Retinal pigment epithelial cell (primary cell): ENCODE measurements around the gene DIO2.

Source experiments
- DNase-seq: peaks from one replicate; pipeline ENCODE4 v3.0.0-alpha.2; 2010; ENCODE audit warnings: low read depth
- H3K4me3 ChIP-seq: 2 replicates; pipeline ENCODE4 v1.5.1; 2011; ENCODE audit warnings: mild to moderate bottlenecking, low read length, control low read depth, moderate library complexity
- TF ChIP-seq, protein P1 (sequence below): conservative IDR thresholded peaks from 2 replicates; pipeline ENCODE4 v1.5.1; 2011; ENCODE audit warnings: low read depth, low read length, control low read depth, inconsistent platforms

Gene DIO2

DNA sequence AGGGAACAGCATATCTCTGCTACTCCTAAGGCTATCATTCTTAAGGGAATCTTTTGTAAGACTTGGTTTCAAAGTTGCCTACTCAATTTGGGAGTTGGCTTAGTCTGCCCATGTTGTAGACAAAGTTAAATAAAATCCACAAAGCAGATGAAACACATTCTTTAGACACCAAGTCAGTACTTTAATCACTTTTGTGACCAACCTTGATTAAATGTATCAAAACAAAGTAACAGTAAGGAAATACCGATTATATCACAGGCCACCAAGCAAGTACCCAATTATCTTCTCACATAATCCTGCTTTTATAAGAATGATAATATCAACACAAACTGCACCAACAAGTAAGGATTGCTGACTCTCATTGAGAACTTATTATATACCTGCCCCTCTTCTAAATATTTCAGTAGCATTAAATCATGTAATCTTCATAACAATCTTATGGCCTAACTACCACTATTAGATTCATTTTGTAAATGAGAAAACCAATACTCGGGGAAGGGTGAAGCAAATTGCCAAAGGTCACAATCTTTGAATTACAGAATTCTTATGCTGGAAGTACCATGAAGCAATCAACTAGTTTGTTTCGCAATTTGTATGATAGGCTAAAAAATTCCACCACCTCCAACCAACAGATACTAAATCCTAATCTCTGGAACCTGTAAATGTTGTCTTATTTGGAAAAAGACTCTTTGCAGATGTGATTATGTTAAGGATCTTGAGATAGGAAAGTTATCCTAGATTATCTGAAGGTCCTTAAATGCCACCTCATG, 12.6 kb upstream of the DIO2 start:
- TF ChIP-seq, protein P1, sequence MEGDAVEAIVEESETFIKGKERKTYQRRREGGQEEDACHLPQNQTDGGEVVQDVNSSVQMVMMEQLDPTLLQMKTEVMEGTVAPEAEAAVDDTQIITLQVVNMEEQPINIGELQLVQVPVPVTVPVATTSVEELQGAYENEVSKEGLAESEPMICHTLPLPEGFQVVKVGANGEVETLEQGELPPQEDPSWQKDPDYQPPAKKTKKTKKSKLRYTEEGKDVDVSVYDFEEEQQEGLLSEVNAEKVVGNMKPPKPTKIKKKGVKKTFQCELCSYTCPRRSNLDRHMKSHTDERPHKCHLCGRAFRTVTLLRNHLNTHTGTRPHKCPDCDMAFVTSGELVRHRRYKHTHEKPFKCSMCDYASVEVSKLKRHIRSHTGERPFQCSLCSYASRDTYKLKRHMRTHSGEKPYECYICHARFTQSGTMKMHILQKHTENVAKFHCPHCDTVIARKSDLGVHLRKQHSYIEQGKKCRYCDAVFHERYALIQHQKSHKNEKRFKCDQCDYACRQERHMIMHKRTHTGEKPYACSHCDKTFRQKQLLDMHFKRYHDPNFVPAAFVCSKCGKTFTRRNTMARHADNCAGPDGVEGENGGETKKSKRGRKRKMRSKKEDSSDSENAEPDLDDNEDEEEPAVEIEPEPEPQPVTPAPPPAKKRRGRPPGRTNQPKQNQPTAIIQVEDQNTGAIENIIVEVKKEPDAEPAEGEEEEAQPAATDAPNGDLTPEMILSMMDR = no peak
- no peak for DNase-seq

DNA sequence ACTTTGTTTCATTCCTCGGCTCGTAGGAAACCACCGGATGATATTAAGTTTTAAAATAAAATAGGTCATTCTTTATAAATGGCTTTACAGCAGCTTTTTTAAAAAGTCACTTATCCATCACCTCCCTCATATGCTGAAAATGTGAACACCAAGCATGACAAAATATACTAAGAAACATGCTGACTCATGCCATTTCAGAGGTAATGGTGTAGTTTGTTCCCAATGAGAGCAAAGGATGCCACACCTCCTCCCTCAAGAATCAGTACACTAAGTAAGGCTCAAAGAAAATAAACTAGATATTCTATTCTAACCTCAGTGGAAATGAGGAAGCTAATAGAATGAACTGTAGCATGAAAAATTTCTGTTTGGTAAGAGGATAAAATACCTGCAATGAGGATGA, 5.5 kb upstream of the DIO2 start:
- H3K4me3 ChIP-seq = no peak overlapping the region
- DNase-seq = no peak
- TF ChIP-seq, protein P1 = no peak

More for the DNA sequence above, 12.6 kb upstream of the DIO2 start:
- H3K4me3 ChIP-seq = no peak overlapping the region

DNA sequence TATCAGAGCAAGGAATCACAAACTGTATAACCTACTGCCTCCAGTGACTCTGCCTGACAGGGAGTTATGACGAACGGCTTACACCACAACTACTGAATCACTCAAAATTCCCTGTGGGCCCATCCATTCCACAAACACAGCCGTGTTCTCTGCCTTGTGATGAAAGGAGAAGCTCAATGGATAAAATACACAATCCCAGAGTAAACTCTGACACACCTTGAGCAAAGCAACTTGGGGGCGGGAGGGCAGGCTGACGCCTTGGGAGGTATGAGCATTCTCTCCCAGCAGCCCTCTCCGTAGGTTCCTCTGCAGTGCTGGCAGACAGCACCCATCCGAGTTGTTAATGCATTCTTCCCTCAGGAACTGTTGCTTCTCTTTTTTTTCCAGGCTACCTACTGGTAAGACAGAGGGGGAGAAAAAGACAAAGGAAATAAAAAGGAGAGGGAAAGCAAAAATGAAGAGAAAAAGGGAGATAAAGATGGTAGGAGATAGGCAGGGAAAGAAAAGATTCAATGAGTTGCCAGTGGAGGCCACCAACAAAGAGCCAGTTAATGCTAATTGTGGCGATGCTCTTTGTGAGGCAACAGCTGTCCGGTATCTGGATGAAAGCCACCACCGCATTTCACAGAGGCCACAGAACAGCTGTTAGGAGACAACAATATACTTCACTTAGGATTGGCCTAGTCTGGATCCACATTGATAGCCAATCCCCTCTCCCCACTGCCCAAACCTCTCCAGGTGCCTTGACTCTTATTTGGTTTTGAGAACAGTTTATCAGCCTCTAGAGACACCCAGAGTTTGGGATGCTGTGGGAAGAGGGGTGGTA, 4.7 kb upstream of the DIO2 start:
- TF ChIP-seq, protein P1 = no peak
- DNase-seq = no peak
- no peak overlapping the region for H3K4me3 ChIP-seq

DNA sequence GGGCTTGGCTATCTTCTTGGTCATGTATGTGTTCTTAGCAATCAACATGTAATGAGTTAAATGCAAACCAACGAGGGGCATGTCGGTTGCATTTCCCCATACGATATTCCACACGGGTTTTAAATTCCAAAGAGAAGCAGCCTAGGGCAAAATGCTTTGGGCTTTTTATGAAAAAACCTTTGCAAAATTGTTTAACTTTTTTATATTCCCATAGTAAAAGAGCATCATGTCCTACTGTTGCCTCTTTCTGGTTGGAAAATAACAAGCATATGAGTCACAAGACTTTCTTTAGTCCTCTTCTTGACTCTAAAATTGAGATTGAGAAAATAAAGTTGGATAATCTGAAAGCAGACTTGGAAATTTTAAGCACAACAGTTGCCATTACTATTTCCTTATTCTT, 3.8 kb upstream of the DIO2 start:
- TF ChIP-seq, protein P1 = no peak
- DNase-seq = no peak
- H3K4me3 ChIP-seq = no peak overlapping the region

DNA sequence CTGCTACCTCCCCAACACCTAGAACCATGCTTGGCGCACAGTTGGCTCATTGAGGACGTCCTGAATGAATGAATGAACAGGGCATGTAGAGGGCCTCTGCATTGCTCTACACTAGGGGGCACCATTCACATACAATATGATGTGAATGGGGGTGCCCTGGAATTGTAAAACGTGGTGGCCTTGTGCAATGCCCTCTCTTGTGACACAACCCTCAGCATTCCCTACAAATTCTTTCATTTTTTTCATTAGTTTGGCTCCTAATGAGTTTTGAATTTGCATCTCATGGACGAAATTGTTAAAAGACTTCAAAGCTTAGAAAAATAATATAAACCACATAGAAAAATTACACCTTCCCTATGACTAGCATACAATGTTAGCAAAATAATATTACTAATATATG, 2.3 kb upstream of the DIO2 start:
- TF ChIP-seq, protein P1 = peak; percentile 66
- DNase-seq = no peak
- no peak overlapping the region for H3K4me3 ChIP-seq

DNA sequence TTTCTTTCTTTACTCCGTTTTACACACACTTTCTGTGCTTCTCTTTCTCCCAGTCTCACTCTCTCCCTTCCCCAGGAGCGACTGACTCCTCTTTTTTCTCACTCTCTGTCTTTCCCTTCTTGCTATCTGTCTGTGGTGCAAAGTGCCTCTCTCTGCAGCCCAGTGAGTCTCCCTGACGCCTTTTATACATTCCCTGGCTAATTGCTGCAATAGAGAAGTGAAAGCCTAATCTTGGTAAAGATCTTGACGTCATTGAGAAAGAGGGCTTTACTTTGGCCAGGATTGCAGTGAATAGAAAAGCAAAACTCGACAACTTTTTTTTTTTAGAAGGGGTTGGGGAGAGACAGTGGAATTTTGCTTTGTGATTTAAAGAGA, 706 bp upstream of the DIO2 start:
- H3K4me3 ChIP-seq = peak overlapping the region; percentile 84
- TF ChIP-seq, protein P1 = no peak
- DNase-seq = peak; percentile 96

DNA sequence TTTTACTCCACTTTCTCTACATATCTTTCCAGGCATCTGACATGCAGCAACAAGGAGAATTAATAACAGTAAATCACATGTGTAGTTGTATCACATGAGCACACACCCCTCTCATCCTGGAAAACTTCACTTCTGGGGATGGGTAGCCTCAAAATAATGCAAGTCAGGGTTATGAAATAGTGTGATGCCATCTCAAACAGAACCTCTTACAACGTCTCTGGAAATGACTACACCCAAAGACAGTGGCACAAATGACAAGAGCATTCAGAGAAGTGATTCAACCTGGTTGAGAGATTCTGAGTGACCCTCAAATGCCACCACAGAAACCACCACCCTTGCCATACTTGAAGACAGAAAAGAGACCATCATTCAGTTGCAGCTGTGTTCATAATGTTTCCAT, 2.8 kb downstream of the DIO2 start:
- DNase-seq = no peak
- H3K4me3 ChIP-seq = peak overlapping the region; percentile 84
- TF ChIP-seq, protein P1 = no peak
